PC-9 (cell line): ENCODE results near the gene RALGAPA2. TPM values are rescaled to one million over a fixed set of nuclear protein-coding genes. Genes with fewer than 3 reads are reported as not detected.

Source experiments
- BruUV-seq: library from RNA; stranded (reverse); fragments of 400-500 nt; replicated peaks from 2 replicates; lab custom pipeline; 2021; lab: Mats Ljungman, UMichigan
- CTCF ChIA-PET: fragments of 300-600 bp; sonication (Branson Sonifier 250); formaldehyde crosslinking; loops from one replicate; lab custom pipeline; 2022; ENCODE audit warnings: antibody characterized with exemption; lab: Charles Lee
- POLR2A ChIA-PET: fragments of 300-600 bp; sonication (Branson Sonifier 250); formaldehyde crosslinking; loops from one replicate; lab custom pipeline; 2022; ENCODE audit warnings: antibody characterized with exemption; ENCODE audit not compliant: unreplicated experiment; lab: Charles Lee
- DNase-seq, 2 experiments: peaks; one replicate each; pipeline versions ENCODE4 v3.0.0 to v3.0.0-alpha.2; 2015 to 2022; ENCODE audit warnings: mixed read lengths in 1 of 2
- H2AFZ ChIP-seq: fragments of 200-600 bp; sonication (generic); 2 replicates; pipeline ENCODE4 v1.8.1; 2017; ENCODE audit warnings: antibody characterized with exemption
- H3F3A ChIP-seq: fragments of 200-600 bp; sonication (generic); 2 replicates; pipeline ENCODE4 v1.8.1; 2017; ENCODE audit warnings: antibody characterized with exemption, mild to moderate bottlenecking, low read depth; ENCODE audit not compliant: insufficient read depth
- H3K27ac ChIP-seq: fragments of 200-600 bp; sonication (generic); 2 replicates; pipeline ENCODE4 v1.6.1; 2016; ENCODE audit warnings: mixed run types
- H3K27me3 ChIP-seq: fragments of 200-600 bp; sonication (generic); 2 replicates; pipeline ENCODE4 v1.6.1; 2016; ENCODE audit warnings: low read depth, mixed run types; ENCODE audit not compliant: insufficient read depth
- H3K36me3 ChIP-seq: fragments of 200-600 bp; sonication (generic); 2 replicates; pipeline ENCODE4 v1.6.1; 2016; ENCODE audit warnings: low read depth, mixed run types
- H3K4me1 ChIP-seq: fragments of 200-600 bp; sonication (generic); replicated peaks from 2 replicates; pipeline ENCODE4 v1.6.1; 2016; ENCODE audit warnings: mixed run types; ENCODE audit not compliant: insufficient read depth
- H3K4me2 ChIP-seq: fragments of 200-600 bp; sonication (generic); 2 replicates; pipeline ENCODE4 v1.6.1; 2017; ENCODE audit warnings: mixed run types
- H3K4me3 ChIP-seq: fragments of 200-600 bp; sonication (generic); 2 replicates; pipeline ENCODE4 v1.6.1; 2016; ENCODE audit warnings: mixed run types
- H3K79me2 ChIP-seq: fragments of 200-600 bp; sonication (generic); 2 replicates; pipeline ENCODE4 v1.6.1; 2017; ENCODE audit warnings: low read depth, mixed run types
- H3K9me2 ChIP-seq: fragments of 200-600 bp; sonication (generic); 2 replicates; pipeline ENCODE4 v1.8.1; 2017; ENCODE audit warnings: mild to moderate bottlenecking; ENCODE audit not compliant: insufficient read depth
- H3K9me3 ChIP-seq: fragments of 200-600 bp; sonication (generic); 2 replicates; pipeline ENCODE4 v1.8.1; 2016; ENCODE audit warnings: low read depth; ENCODE audit not compliant: insufficient read depth
- H4K20me1 ChIP-seq: fragments of 200-600 bp; sonication (generic); 2 replicates; pipeline ENCODE4 v1.8.1; 2017; ENCODE audit not compliant: insufficient read depth
- CTCF ChIP-seq: fragments of 200-600 bp; sonication (generic); conservative IDR thresholded peaks from 2 replicates; pipeline ENCODE4 v1.6.1; 2017; ENCODE audit warnings: mixed run types, antibody characterized with exemption, mild to moderate bottlenecking, moderate library complexity
- EZH2 ChIP-seq: fragments of 200-600 bp; sonication (generic); IDR thresholded peaks from 2 replicates; pipeline ENCODE4 v1.8.0; 2017; ENCODE audit warnings: antibody characterized with exemption, low read depth
- intact Hi-C: fragments of 100-400 bp; cut with micrococcal nuclease; formaldehyde crosslinking; loops from one replicate; pipeline ENCODE4 v1.10.0; 2022; ENCODE audit not compliant: unreplicated experiment
- total RNA-seq: library from RNA; stranded (reverse); gene quantifications from 2 replicates; pipeline ENCODE4 v1.2.3, GENCODE V29; 2021

The RALGAPA2 gene
- total RNA-seq, 1 experiment from 2014 or later: 28.7 TPM

- BruUV-seq: no TSS peak
- TF ChIP-seq EZH2 (no peak), CTCF (no peak)
- intact Hi-C loops: no loop called here
- Histone ChIP-seq H3K27ac (no peak overlapping the region), H3K4me1 (no peaks in the 10 kb centered on the region), H3K79me2 (no peaks in the 10 kb centered on the region), H3K36me3 (no peaks in the 10 kb centered on the region), H3K4me3 (no peak overlapping the region), H3F3A (no peaks in the 10 kb centered on the region; the same call in 1 of the 2 replicates), H3K9me3 (no peaks in the 10 kb centered on the region), H3K4me2 (no peak overlapping the region), H4K20me1 (no peaks in the 10 kb centered on the region), H3K27me3 (peaks cover 27% of the 10 kb centered on the region), H2AFZ (no peak overlapping the region), H3K9me2 (no peaks in the 10 kb centered on the region)
- CTCF ChIA-PET: no interaction called here
- DNase-seq: no peak
- POLR2A ChIA-PET: no interaction called here
Observed at GRCh38 chr20:20733943-20734342, 21.5 kb upstream of the RALGAPA2 start.

- Histone ChIP-seq H4K20me1 (no peaks in the 10 kb centered on the region), H3K27me3 (peaks cover 29% of the 10 kb centered on the region; the same call in 1 of the 2 replicates), H3K4me2 (no peak overlapping the region), H2AFZ (no peak overlapping the region), H3K9me2 (no peaks in the 10 kb centered on the region), H3K9me3 (no peaks in the 10 kb centered on the region), H3F3A (no peaks in the 10 kb centered on the region; the same call in 1 of the 2 replicates), H3K79me2 (no peaks in the 10 kb centered on the region), H3K4me1 (no peaks in the 10 kb centered on the region), H3K27ac (no peak overlapping the region), H3K4me3 (no peak overlapping the region), H3K36me3 (no peaks in the 10 kb centered on the region)
- no TSS peak for BruUV-seq
- POLR2A ChIA-PET: no interaction called here
- TF ChIP-seq EZH2: no peak
- TF ChIP-seq CTCF: no peak
- no peak for DNase-seq
- intact Hi-C loops: no loop called here
- CTCF ChIA-PET: no interaction called here
Observed at GRCh38 chr20:20732641-20733040, 20.2 kb upstream of the RALGAPA2 start.

- H2AFZ ChIP-seq: no peak overlapping the region
- TF ChIP-seq CTCF: no peak
- no peak for TF ChIP-seq EZH2
- POLR2A ChIA-PET: no interaction called here
- CTCF ChIA-PET: no interaction called here
- no peak overlapping the region for H3K4me3 ChIP-seq
- no peaks in the 10 kb centered on the region for H3K9me2 ChIP-seq
- H3K27ac ChIP-seq: no peak overlapping the region
- H3K9me3 ChIP-seq: no peaks in the 10 kb centered on the region
- no peaks in the 10 kb centered on the region for H3K4me1 ChIP-seq
- DNase-seq: no peak
- no peak overlapping the region for H3K4me2 ChIP-seq
- BruUV-seq: no TSS peak
- H3K79me2 ChIP-seq: no peaks in the 10 kb centered on the region
- no peaks in the 10 kb centered on the region for H4K20me1 ChIP-seq
- H3K27me3 ChIP-seq: peaks cover 27% of the 10 kb centered on the region; the same call in 1 of the 2 replicates
- intact Hi-C loops: no loop called here
- H3F3A ChIP-seq: no peaks in the 10 kb centered on the region; the same call in 1 of the 2 replicates
- no peaks in the 10 kb centered on the region for H3K36me3 ChIP-seq
Observed at GRCh38 chr20:20731945-20732296, 19.5 kb upstream of the RALGAPA2 start.
